SJSA1 (cell line): ENCODE results near the gene ERCC8. TPM values are rescaled to one million over a fixed set of nuclear protein-coding genes. Genes with fewer than 3 reads are reported as not detected.
A peak's percentile ranks its signal among the peaks of the same experiment; 100 is the strongest.
"Not testable (repeated sequence)": the region's sequence is repeated elsewhere in the genome, so short reads cannot be mapped to it uniquely, and the experiment has no call there.

Experiments used
- DNase-seq, 2 experiments: peaks; one replicate each; pipeline ENCODE4 v3.0.0-alpha.2; 2015 to 2020; ENCODE audit warnings: low spot score in 2 of 2, low read depth in 1 of 2
- H3K27ac ChIP-seq: fragments of 250-450 bp; sonication (Bioruptor Pico); 2 replicates; pipeline ENCODE4 v1.5.1; 2020; ENCODE audit warnings: mild to moderate bottlenecking, moderate library complexity
- H3K27me3 ChIP-seq: fragments of 250-450 bp; sonication (Bioruptor Pico); replicated peaks from 2 replicates; pipeline ENCODE4 v1.5.1; 2020; ENCODE audit warnings: mild to moderate bottlenecking, moderate library complexity
- H3K36me3 ChIP-seq: fragments of 250-450 bp; sonication (Bioruptor Pico); 2 replicates; pipeline ENCODE4 v1.5.1; 2020; ENCODE audit warnings: mild to moderate bottlenecking
- H3K4me1 ChIP-seq: fragments of 250-450 bp; sonication (Bioruptor Pico); replicated peaks from 2 replicates; pipeline ENCODE4 v1.6.1; 2021; ENCODE audit warnings: mild to moderate bottlenecking
- H3K4me3 ChIP-seq: fragments of 250-450 bp; sonication (Bioruptor Pico); 2 replicates; pipeline ENCODE4 v1.5.1; 2020; ENCODE audit warnings: mild to moderate bottlenecking
- H3K9me3 ChIP-seq: fragments of 250-450 bp; sonication (Bioruptor Pico); replicated peaks from 2 replicates; pipeline ENCODE4 v1.5.1; 2020; ENCODE audit warnings: mild to moderate bottlenecking
- total RNA-seq: library from RNA; depleted of rRNA; stranded (reverse); fragments of >200 nt; shearing (Covaris generic); gene quantifications from 2 replicates; pipeline ENCODE4 v1.2.3, GENCODE V29; 2014

The ERCC8 gene
- total RNA-seq, 1 experiment from 2014 or later, result 41.3 TPM

GRCh38 chr5:60887746-60888145, 57.1 kb downstream of the ERCC8 start:
- DNase-seq, result no peak
- Histone ChIP-seq H3K27me3 (no peaks in the 10 kb centered on the region), H3K4me1 (no peaks in the 10 kb centered on the region), H3K9me3 (no peaks in the 10 kb centered on the region), H3K4me3 (no peak overlapping the region), H3K36me3 (no peaks in the 10 kb centered on the region), H3K27ac (no peak overlapping the region)

- no peaks in the 10 kb centered on the region for H3K4me1 ChIP-seq
- no peak for DNase-seq
- H3K9me3 ChIP-seq, result 0 out of 2 replicates have a peak, but pooled peaks cover 4% of the 10 kb centered on the region
- no peak overlapping the region for H3K27ac ChIP-seq
- H3K27me3 ChIP-seq, result no peaks in the 10 kb centered on the region
- no peak overlapping the region for H3K4me3 ChIP-seq
- no peaks in the 10 kb centered on the region for H3K36me3 ChIP-seq
Observed at GRCh38 chr5:60887096-60887495, 57.8 kb downstream of the ERCC8 start.

- no peaks in the 10 kb centered on the region for H3K36me3 ChIP-seq
- no peaks in the 10 kb centered on the region for H3K27me3 ChIP-seq
Observed at GRCh38 chr5:60886158-60886557, 58.7 kb downstream of the ERCC8 start.

DNA sequence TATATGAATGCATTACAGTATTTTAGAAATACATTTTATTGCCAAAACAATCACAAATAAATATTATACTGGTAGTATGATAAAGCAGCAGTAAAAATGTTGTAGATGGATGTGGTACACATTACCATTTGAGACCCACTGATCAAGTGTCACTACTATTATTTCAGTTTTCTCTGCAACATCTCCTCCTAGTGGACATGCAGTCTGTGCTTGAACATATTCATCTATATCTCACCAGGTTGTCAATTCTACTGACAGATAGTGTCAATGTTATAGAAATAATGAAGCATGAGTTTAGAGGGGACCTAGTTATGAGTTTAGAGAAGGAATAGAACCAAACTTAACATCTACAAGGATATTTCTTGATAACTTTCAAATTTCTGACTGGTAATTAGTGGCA, 61.6 kb downstream of the ERCC8 start:
- H3K27me3 ChIP-seq, result no peaks in the 10 kb centered on the region
- no peak for DNase-seq

More at GRCh38 chr5:60886158-60886557, 58.7 kb downstream of the ERCC8 start:
- DNase-seq, result no peak
- 0 out of 2 replicates have a peak, but pooled peaks cover 5% of the 10 kb centered on the region for H3K9me3 ChIP-seq
- H3K4me3 ChIP-seq, result no peak overlapping the region
- H3K27ac ChIP-seq, result no peak overlapping the region
- no peaks in the 10 kb centered on the region for H3K4me1 ChIP-seq

GRCh38 chr5:60872892-60873291, 72.0 kb downstream of the ERCC8 start:
- Histone ChIP-seq H3K4me3 (no peak overlapping the region), H3K36me3 (no peaks in the 10 kb centered on the region), H3K9me3 (no peaks in the 10 kb centered on the region), H3K4me1 (no peaks in the 10 kb centered on the region), H3K27ac (no peak overlapping the region), H3K27me3 (no peaks in the 10 kb centered on the region)
- DNase-seq, result no peak

More for the DNA sequence above, 61.6 kb downstream of the ERCC8 start:
- H3K36me3 ChIP-seq, result no peaks in the 10 kb centered on the region
- 0 out of 2 replicates have a peak, but pooled peaks cover 5% of the 10 kb centered on the region for H3K9me3 ChIP-seq
- no peak overlapping the region for H3K27ac ChIP-seq
- no peaks in the 10 kb centered on the region for H3K4me1 ChIP-seq
- no peak overlapping the region for H3K4me3 ChIP-seq

DNA sequence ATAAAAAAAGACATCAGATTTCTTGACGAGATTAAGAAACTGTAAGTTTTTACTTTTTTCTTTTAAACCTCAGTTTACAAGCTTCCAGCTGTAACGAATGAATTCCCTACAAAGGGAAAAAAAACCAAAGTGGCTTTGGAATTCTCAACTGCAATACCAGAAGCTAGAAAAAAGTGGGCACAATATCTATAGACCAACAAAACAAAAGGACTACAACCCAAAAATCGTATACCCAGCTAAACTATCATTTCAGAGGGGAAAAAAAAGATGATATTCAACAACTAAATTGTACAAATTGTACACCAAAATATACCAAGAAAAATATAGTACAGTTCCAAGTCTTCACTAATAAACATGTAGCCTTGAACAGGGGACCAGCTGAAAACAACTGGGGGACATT, 74.0 kb downstream of the ERCC8 start:
- no peaks in the 10 kb centered on the region for H3K27me3 ChIP-seq
- no peaks in the 10 kb centered on the region for H3K36me3 ChIP-seq
- H3K9me3 ChIP-seq, result no peaks in the 10 kb centered on the region

GRCh38 chr5:60860572-60860971, 84.3 kb downstream of the ERCC8 start:
- not testable (repeated sequence) for H3K27me3 ChIP-seq, H3K27ac ChIP-seq, H3K4me3 ChIP-seq, H3K4me1 ChIP-seq, DNase-seq, H3K36me3 ChIP-seq, H3K9me3 ChIP-seq

More for the DNA sequence above, 74.0 kb downstream of the ERCC8 start:
- no peak overlapping the region for H3K27ac ChIP-seq
- DNase-seq, result no peak
- H3K4me1 ChIP-seq, result no peaks in the 10 kb centered on the region
- H3K4me3 ChIP-seq, result no peak overlapping the region

- H3K4me1 ChIP-seq, result no peaks in the 10 kb centered on the region
- no peaks in the 10 kb centered on the region for H3K36me3 ChIP-seq
- H3K27ac ChIP-seq, result no peak overlapping the region
- no peak for DNase-seq
- no peaks in the 10 kb centered on the region for H3K27me3 ChIP-seq
- no peak overlapping the region for H3K4me3 ChIP-seq
- no peaks in the 10 kb centered on the region for H3K9me3 ChIP-seq
Observed at GRCh38 chr5:60856066-60856465, 88.8 kb downstream of the ERCC8 start.

DNA sequence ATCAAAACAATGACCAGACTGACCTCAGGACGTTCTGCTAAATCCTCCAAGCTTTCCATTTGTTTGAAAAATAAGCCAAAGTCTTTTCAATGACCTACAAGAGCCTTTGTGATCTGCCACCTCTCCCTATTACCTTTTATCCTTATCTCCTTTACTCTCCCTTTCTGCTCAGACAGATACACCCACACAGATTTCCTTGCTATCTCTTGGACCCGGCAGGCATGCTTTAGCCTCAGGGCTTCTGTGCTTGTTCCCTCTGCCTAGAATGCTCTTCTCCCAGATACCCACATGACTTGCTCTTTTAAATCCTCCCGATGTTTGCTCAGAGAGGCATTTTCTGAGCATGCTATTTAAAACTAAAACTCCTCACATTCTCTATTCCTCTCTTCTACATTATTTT, 91.9 kb downstream of the ERCC8 start:
- Histone ChIP-seq H3K4me1 (no peaks in the 10 kb centered on the region), H3K9me3 (no peaks in the 10 kb centered on the region), H3K36me3 (no peaks in the 10 kb centered on the region), H3K27me3 (peaks cover 7% of the 10 kb centered on the region; the same call in 1 of the 2 replicates), H3K27ac (no peak overlapping the region), H3K4me3 (no peak overlapping the region)
- DNase-seq, result no peak

DNA sequence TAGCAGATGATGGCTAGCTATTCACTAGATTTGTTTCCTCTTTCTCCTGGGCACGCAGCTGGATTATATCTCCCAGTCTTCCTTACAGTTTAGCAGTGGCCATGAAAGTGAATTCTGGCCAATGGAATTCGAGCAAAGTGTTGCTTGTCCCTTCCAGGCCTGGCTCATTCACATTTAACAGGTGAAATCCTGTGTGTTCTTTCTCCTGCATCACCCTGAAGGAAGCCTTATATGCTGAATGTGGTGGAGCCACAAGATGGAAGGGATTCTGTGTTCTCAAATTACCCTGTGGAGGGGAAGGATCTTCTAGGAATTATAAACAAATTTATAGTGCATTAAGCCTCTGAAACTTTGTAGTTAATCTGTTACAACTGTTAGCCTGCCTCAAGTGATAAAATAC, 92.6 kb downstream of the ERCC8 start:
- H3K27me3 ChIP-seq, result peaks cover 7% of the 10 kb centered on the region; the same call in 1 of the 2 replicates
- H3K4me1 ChIP-seq, result no peaks in the 10 kb centered on the region
- no peaks in the 10 kb centered on the region for H3K9me3 ChIP-seq
- H3K27ac ChIP-seq, result no peak overlapping the region
- no peak for DNase-seq
- no peaks in the 10 kb centered on the region for H3K36me3 ChIP-seq
- no peak overlapping the region for H3K4me3 ChIP-seq

GRCh38 chr5:60851626-60852025, 93.2 kb downstream of the ERCC8 start:
- no peaks in the 10 kb centered on the region for H3K36me3 ChIP-seq
- H3K27me3 ChIP-seq, result peaks cover 9% of the 10 kb centered on the region; the same call in 1 of the 2 replicates
- no peak overlapping the region for H3K4me3 ChIP-seq
- DNase-seq, result no peak
- H3K27ac ChIP-seq, result no peak overlapping the region
- no peaks in the 10 kb centered on the region for H3K4me1 ChIP-seq
- H3K9me3 ChIP-seq, result no peaks in the 10 kb centered on the region

DNA sequence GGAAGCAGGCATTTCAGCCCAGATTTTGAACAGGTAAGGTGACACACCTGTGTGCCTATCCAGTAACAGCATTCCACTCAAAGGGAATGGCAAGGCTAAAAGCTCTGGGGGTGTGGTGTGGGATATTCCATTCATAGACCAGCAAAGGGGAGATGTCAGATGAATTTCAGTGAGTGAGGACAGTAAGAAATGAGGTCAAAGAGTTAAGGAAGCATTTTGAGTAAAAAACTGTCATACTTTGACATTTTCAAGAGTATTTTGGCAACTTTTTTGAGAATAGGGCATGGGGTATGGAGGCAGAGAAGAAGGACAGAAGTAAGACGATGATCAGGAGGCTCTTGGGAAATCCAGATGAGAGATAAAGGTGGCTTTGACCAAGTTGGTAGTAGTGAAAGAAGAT, 98.6 kb downstream of the ERCC8 start:
- DNase-seq, result no peak
- Histone ChIP-seq H3K4me3 (no peak overlapping the region), H3K36me3 (no peaks in the 10 kb centered on the region), H3K9me3 (no peaks in the 10 kb centered on the region), H3K4me1 (peaks cover 16% of the 10 kb centered on the region), H3K27ac (no peak overlapping the region), H3K27me3 (peaks cover 45% of the 10 kb centered on the region)

GRCh38 chr5:60843936-60844905, 100.6 kb downstream of the ERCC8 start, which contains the start of gene ELOVL7:
TSS of gene ELOVL7 (minus strand) at chr5:60844269. CDS start at chr5:60787397, 56,872 bp downstream.
- Histone ChIP-seq H3K4me3 (peak within 1 kb of the TSS; percentile 46), H3K27me3 (peaks cover 48% of the 10 kb centered on the region)
- peak; percentile 27 to 43 for DNase-seq

DNA sequence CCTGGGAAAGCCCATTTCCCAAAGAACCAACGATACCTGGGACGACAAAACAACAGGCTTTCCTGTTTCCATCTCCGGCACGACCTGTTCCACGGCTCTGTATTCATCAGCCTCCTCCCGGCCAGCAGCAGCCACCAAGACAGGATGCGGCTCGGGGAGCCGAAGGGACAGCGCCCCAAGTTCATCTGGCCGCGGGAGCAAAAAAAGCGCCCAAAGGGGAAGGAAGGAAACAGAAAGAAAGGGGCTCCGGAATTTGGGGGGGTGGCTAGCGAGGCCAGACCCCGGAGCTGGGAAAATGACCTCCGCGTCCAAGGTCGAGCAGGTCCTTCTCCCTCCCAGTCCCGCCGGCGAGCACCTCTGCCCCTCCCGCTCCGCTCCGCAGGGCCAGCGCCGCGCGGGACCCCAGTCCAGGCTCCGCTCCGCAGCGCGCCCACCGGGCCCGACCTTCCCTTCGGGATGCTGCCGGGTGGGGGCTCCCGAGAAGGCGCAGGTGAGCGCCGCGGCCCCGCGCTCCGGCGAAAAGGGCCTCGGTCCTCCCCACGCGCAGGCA, 101.4 kb downstream of the ERCC8 start:
- H3K9me3 ChIP-seq, result no peaks in the 10 kb centered on the region
- peak in 1 of 2 experiments; percentile 12 for DNase-seq
- H3K4me1 ChIP-seq, result peaks cover 16% of the 10 kb centered on the region
- H3K36me3 ChIP-seq, result no peaks in the 10 kb centered on the region
- H3K27ac ChIP-seq, result no peak overlapping the region
- H3K4me3 ChIP-seq, result peak overlapping the region; percentile 46
- peaks cover 43% of the 10 kb centered on the region for H3K27me3 ChIP-seq

More at GRCh38 chr5:60843936-60844905, 100.6 kb downstream of the ERCC8 start, which contains the start of gene ELOVL7:
- Histone ChIP-seq H3K36me3 (no peaks in the 10 kb centered on the region), H3K4me1 (peaks cover 16% of the 10 kb centered on the region), H3K9me3 (no peaks in the 10 kb centered on the region), H3K27ac (no peak within 1 kb of the TSS)
